MG63 (cell line): ENCODE measurements around the gene NOTCH2. TPM values are rescaled to one million over a fixed set of nuclear protein-coding genes. Genes with fewer than 3 reads are reported as not detected.

ENCODE experiments used
- total RNA-seq: library from RNA; depleted of rRNA; stranded (reverse); fragments of >200 nt; shearing (Covaris generic); gene quantifications from 2 replicates; pipeline ENCODE4 v1.2.3, GENCODE V29; 2014; ENCODE audit warnings: low replicate concordance; rRNA removed

Gene NOTCH2
- total RNA-seq, 1 experiment from 2014 or later: 76.4 TPM

Other genes starting within 250 kb of the NOTCH2 start
- gene ADAM30, start 173.1 kb downstream of the NOTCH2 start, total RNA-seq: not detected in 2 replicates
- gene SEC22B, start 106.9 kb upstream of the NOTCH2 start, total RNA-seq: 9.9 and 14.8 TPM in 2 replicates